HG03095 (cell line): ENCODE data around the gene ZNF626.
"Not testable (repeated sequence)": the region's sequence is repeated elsewhere in the genome, so short reads cannot be mapped to it uniquely, and the experiment has no call there.

Source experiments
- ATAC-seq: cut with Tn5 transposase; IDR thresholded peaks from one replicate; pipeline ENCODE4 v1.9.1; 2021; ENCODE audit warnings: moderate library complexity; ENCODE audit not compliant: unreplicated experiment

The ZNF626 gene

GRCh38 chr19:20661150-20661819 is at the start of gene ZNF626:
ZNF626 (minus strand) TSS chr19:20661571; CDS start chr19:20661446, 125 bp downstream.
- ATAC-seq, result peak; percentile 83

GRCh38 chr19:20669263-20669662 is 7.9 kb upstream of the ZNF626 start:
- no peak for ATAC-seq

GRCh38 chr19:20667281-20667680 is 5.9 kb upstream of the ZNF626 start:
- no peak for ATAC-seq

GRCh38 chr19:20664901-20665781 is 3.8 kb upstream of the ZNF626 start:
- ATAC-seq, result no peak

- ATAC-seq, result not testable (repeated sequence)
These were observed 3.1 kb upstream of the ZNF626 start for GRCh38 chr19:20664475-20664874.

GRCh38 chr19:20662421-20663105 is 1.2 kb upstream of the ZNF626 start:
- no peak for ATAC-seq

- ATAC-seq, result no peak
These were observed 764 bp downstream of the ZNF626 start for GRCh38 chr19:20660473-20661140.

GRCh38 chr19:20640545-20640944 is 20.8 kb downstream of the ZNF626 start:
- no peak for ATAC-seq

- ATAC-seq, result no peak
These were observed 21.3 kb downstream of the ZNF626 start for GRCh38 chr19:20640023-20640422.

- ATAC-seq, result not testable (repeated sequence)
These were observed 36.8 kb downstream of the ZNF626 start for GRCh38 chr19:20624560-20624959.

- no peak for ATAC-seq
These were observed 45.3 kb downstream of the ZNF626 start for GRCh38 chr19:20616071-20616470.

- not testable (repeated sequence) for ATAC-seq
These were observed 46.4 kb downstream of the ZNF626 start for GRCh38 chr19:20614971-20615370.

GRCh38 chr19:20612711-20613316 is 48.6 kb downstream of the ZNF626 start:
- ATAC-seq, result no peak

GRCh38 chr19:20611866-20612265 is 49.5 kb downstream of the ZNF626 start:
- no peak for ATAC-seq

- no peak for ATAC-seq
These were observed 53.4 kb downstream of the ZNF626 start for GRCh38 chr19:20607943-20608342.
